ENCODE measurements around the gene LRRC73. TPM values are rescaled to one million over a fixed set of nuclear protein-coding genes. Genes with fewer than 3 reads are reported as not detected.
A peak's percentile ranks its signal among the peaks of the same experiment; 100 is the strongest.

The LRRC73 gene
- total and polyA plus RNA-seq, 2 donors (not counting 1 experiment from before 2014, with no cell fraction given): 0.18 to 0.33 TPM

DNA sequence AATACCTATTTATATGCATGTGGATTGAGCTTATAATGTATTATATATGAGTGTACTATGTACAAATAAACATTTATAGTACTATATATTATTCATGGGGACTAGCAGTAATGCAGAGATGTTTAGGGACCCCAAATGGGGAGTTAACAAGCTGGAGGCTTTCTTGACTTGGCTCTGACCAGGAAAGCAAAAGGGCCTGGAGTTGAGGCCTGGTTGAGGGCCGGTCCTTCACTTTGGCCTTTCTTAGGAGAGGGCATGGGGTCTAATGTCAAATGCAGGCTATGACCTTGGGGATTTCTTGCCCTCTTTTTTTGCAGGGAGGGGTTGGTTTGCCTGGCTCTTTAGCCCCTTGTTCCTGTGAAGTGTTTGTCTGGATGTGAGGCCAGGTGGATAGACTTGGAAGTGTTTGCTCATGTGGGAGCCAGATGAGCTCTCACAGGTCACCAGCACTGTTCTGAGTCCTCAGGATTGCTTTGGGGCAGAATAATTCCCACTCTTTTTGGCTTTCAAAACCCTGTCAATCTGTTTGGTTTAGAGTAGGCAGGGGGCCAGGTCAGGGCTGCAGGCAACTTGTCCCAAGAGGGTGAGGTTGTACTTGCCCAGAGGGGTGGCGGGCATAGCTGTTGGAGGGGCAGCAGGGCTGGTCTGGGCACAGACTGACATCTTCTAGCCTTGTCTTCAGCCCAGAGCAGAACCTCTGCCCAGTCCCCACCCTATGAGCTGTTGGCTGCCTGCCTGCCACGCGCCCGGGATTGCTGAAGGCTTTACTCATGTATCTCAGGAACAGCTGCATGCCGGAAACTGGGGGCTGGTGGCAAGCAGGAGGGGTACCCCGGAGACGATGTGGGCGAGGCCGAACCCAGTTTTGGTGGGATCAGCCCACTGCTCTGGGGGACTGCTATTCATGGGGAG lies 18.1 kb downstream of the LRRC73 start:
- Histone ChIP-seq H3K9me3 (ENCODE audit: control insufficient read depth, insufficient read depth, low read depth, low read length) (no peaks in the 10 kb centered on the region), H4K20me1 (ENCODE audit: control insufficient read depth, extremely low read depth, insufficient read depth, low read length) (no peaks in the 10 kb centered on the region), H2AFZ (ENCODE audit: low read length) (no peak overlapping the region), H3K9ac (ENCODE audit: insufficient read depth, low read length) (no peak overlapping the region), H3K27me3 (ENCODE audit: control insufficient read depth, insufficient read depth, low read length) (no peaks in the 10 kb centered on the region), H3K36me3 (ENCODE audit: control insufficient read depth, insufficient read depth, low read length) (no peaks in the 10 kb centered on the region), H3K4me3 (replicated peaks in 1 of 4; ENCODE audit: control extremely low read depth in 1 of 4, insufficient read depth in 1 of 4, low read depth in 3 of 4, low read length in 4 of 4) (peak overlapping the region in 1 of 4 experiments; percentile 27), H3K27ac (ENCODE audit: insufficient read depth, low read length) (peak overlapping the region; percentile 43), H3K4me2 (ENCODE audit: extremely low read depth, insufficient read depth, low read length) (peak overlapping the region; percentile 84), H3K79me2 (ENCODE audit: control insufficient read depth, insufficient read depth, low read length) (peaks cover 15% of the 10 kb centered on the region), H3K4me1 (ENCODE audit: control insufficient read depth, extremely low read depth, insufficient read depth, low read length) (peaks cover 28% of the 10 kb centered on the region)
- TF ChIP-seq, protein P1, sequence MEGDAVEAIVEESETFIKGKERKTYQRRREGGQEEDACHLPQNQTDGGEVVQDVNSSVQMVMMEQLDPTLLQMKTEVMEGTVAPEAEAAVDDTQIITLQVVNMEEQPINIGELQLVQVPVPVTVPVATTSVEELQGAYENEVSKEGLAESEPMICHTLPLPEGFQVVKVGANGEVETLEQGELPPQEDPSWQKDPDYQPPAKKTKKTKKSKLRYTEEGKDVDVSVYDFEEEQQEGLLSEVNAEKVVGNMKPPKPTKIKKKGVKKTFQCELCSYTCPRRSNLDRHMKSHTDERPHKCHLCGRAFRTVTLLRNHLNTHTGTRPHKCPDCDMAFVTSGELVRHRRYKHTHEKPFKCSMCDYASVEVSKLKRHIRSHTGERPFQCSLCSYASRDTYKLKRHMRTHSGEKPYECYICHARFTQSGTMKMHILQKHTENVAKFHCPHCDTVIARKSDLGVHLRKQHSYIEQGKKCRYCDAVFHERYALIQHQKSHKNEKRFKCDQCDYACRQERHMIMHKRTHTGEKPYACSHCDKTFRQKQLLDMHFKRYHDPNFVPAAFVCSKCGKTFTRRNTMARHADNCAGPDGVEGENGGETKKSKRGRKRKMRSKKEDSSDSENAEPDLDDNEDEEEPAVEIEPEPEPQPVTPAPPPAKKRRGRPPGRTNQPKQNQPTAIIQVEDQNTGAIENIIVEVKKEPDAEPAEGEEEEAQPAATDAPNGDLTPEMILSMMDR (conservative IDR thresholded peaks at IDR 0.05 in 1 of 2, IDR thresholded peaks at IDR 0.05 in 1 of 2; ENCODE audit: low read depth in 1 of 2, low read length in 2 of 2): no peak
- TF ChIP-seq EZH2 (IDR thresholded peaks at IDR 0.05; ENCODE audit: low read length, missing control alignments): no peak
- peak; percentile 74 to 80 for DNase-seq (ENCODE audit: low read depth in 2 of 2)

- Histone ChIP-seq H3K27me3 (ENCODE audit: control insufficient read depth, insufficient read depth, low read length) (no peaks in the 10 kb centered on the region), H3K9me3 (ENCODE audit: control insufficient read depth, insufficient read depth, low read depth, low read length) (no peaks in the 10 kb centered on the region), H3K4me3 (replicated peaks in 1 of 4; ENCODE audit: control extremely low read depth in 1 of 4, insufficient read depth in 1 of 4, low read depth in 3 of 4, low read length in 4 of 4) (no peak overlapping the region), H3K79me2 (ENCODE audit: control insufficient read depth, insufficient read depth, low read length) (peaks cover 12% of the 10 kb centered on the region), H3K27ac (ENCODE audit: insufficient read depth, low read length) (no peak overlapping the region), H3K4me2 (ENCODE audit: extremely low read depth, insufficient read depth, low read length) (no peak overlapping the region), H3K9ac (ENCODE audit: insufficient read depth, low read length) (no peak overlapping the region), H4K20me1 (ENCODE audit: control insufficient read depth, extremely low read depth, insufficient read depth, low read length) (no peaks in the 10 kb centered on the region), H3K36me3 (ENCODE audit: control insufficient read depth, insufficient read depth, low read length) (no peaks in the 10 kb centered on the region), H2AFZ (ENCODE audit: low read length) (no peak overlapping the region), H3K4me1 (ENCODE audit: control insufficient read depth, extremely low read depth, insufficient read depth, low read length) (peaks cover 15% of the 10 kb centered on the region)
- TF ChIP-seq, protein P1 (conservative IDR thresholded peaks at IDR 0.05 in 1 of 2, IDR thresholded peaks at IDR 0.05 in 1 of 2; ENCODE audit: low read depth in 1 of 2, low read length in 2 of 2): no peak
- TF ChIP-seq EZH2 (IDR thresholded peaks at IDR 0.05; ENCODE audit: low read length, missing control alignments): no peak
- no peak for DNase-seq (ENCODE audit: low read depth in 2 of 2)
Observed at GRCh38 chr6:43490523-43490939, 19.6 kb downstream of the LRRC73 start.

- no peak overlapping the region for H2AFZ ChIP-seq (ENCODE audit: low read length)
- H4K20me1 ChIP-seq (ENCODE audit: control insufficient read depth, extremely low read depth, insufficient read depth, low read length): no peaks in the 10 kb centered on the region
- peaks cover 13% of the 10 kb centered on the region for H3K4me1 ChIP-seq (ENCODE audit: control insufficient read depth, extremely low read depth, insufficient read depth, low read length)
- H3K4me3 ChIP-seq (replicated peaks in 1 of 4; ENCODE audit: control extremely low read depth in 1 of 4, insufficient read depth in 1 of 4, low read depth in 3 of 4, low read length in 4 of 4): no peak overlapping the region
- no peak overlapping the region for H3K27ac ChIP-seq (ENCODE audit: insufficient read depth, low read length)
- H3K79me2 ChIP-seq (ENCODE audit: control insufficient read depth, insufficient read depth, low read length): peaks cover 12% of the 10 kb centered on the region
- H3K9ac ChIP-seq (ENCODE audit: insufficient read depth, low read length): no peak overlapping the region
- TF ChIP-seq, protein P1 (conservative IDR thresholded peaks at IDR 0.05 in 1 of 2, IDR thresholded peaks at IDR 0.05 in 1 of 2; ENCODE audit: low read depth in 1 of 2, low read length in 2 of 2): no peak
- no peak for TF ChIP-seq EZH2 (IDR thresholded peaks at IDR 0.05; ENCODE audit: low read length, missing control alignments)
- H3K36me3 ChIP-seq (ENCODE audit: control insufficient read depth, insufficient read depth, low read length): no peaks in the 10 kb centered on the region
- DNase-seq (ENCODE audit: low read depth in 2 of 2): no peak
- H3K27me3 ChIP-seq (ENCODE audit: control insufficient read depth, insufficient read depth, low read length): no peaks in the 10 kb centered on the region
- H3K4me2 ChIP-seq (ENCODE audit: extremely low read depth, insufficient read depth, low read length): no peak overlapping the region
- no peaks in the 10 kb centered on the region for H3K9me3 ChIP-seq (ENCODE audit: control insufficient read depth, insufficient read depth, low read depth, low read length)
Observed at GRCh38 chr6:43489277-43490072, 20.7 kb downstream of the LRRC73 start.

All from fibroblast of lung (primary cell).